ENCODE measurements around the gene ZPLD1. TPM values are rescaled to one million over a fixed set of nuclear protein-coding genes. Genes with fewer than 3 reads are reported as not detected.

The ZPLD1 gene
- total RNA-seq, 1 experiment from 2014 or later, result not detected

DNA sequence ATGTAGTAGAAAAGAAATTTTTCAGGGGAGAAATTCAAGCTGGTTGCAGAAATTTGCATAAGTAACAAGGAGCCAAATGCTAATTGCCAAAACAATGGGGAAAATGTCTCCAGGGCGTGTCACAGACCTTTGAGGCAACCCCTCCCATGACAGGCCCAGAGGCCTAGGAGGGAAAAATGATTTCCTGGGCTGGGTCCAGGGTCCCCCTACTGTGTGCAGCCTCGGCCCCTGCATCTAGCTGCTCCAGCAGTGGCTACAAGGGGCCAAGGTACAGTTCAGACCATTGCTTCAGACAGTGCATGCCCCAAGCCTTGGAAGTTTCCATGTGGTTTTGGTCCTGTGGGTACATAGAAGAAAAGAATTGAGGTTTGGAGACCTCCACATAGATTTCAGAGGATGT is 70.7 kb downstream of the ZPLD1 start:
- H3K79me1 ChIP-seq (ENCODE audit: insufficient read depth, low read depth, low read length, poor library complexity, severe bottlenecking), result no peaks in the 10 kb centered on the region
- no peak overlapping the region for H3T11ph ChIP-seq (ENCODE audit: low read length)
- no peaks in the 10 kb centered on the region for H3K79me2 ChIP-seq (ENCODE audit: insufficient read depth, low read length)
- no peak overlapping the region for H3K4ac ChIP-seq (ENCODE audit: low read depth, low read length)
- Mint-ChIP-seq H3K4me1 (peaks cover 1% of the 10 kb centered on the region in 2 experiments), H3K27ac (no peak overlapping the region), H3K27me3 (ENCODE audit: low read depth) (no peaks in the 10 kb centered on the region; the same call in 1 of the 2 replicates), H3K4me3 (no peak overlapping the region), H3K36me3 (ENCODE audit: insufficient read depth in 1 of 3, low read depth in 3 of 3) (peaks cover 5 to 18% (median 12%) of the 10 kb centered on the region in 3 experiments), H3K9me3 (peaks cover 17 to 18% of the 10 kb centered on the region in 2 experiments)
- H2BK15ac ChIP-seq (ENCODE audit: low read depth, low read length), result no peak overlapping the region
- no peak overlapping the region for H4K5ac ChIP-seq (ENCODE audit: insufficient read length, low read depth, low read length)
- H3K4me1 ChIP-seq (ENCODE audit: insufficient read depth, low read length), result no peaks in the 10 kb centered on the region
- H2BK120ac ChIP-seq (ENCODE audit: low read depth, low read length, poor library complexity, severe bottlenecking), result no peak overlapping the region
- H3K14ac ChIP-seq (ENCODE audit: insufficient read depth, low read length), result no peak overlapping the region
- no peak overlapping the region for H2BK12ac ChIP-seq (ENCODE audit: insufficient read length, low read depth, low read length)
- H3K9me3 ChIP-seq (ENCODE audit: control insufficient read depth, low read depth, low read length), result no peaks in the 10 kb centered on the region
- H3K23ac ChIP-seq (ENCODE audit: insufficient read length, low read depth, low read length), result no peak overlapping the region
- H4K8ac ChIP-seq (replicated peaks; ENCODE audit: insufficient read length, low read depth, low read length), result no peak overlapping the region
- H3K18ac ChIP-seq (ENCODE audit: insufficient read length, low read depth, low read length), result no peak overlapping the region
- no peak overlapping the region for H2BK20ac ChIP-seq (ENCODE audit: low read depth, low read length, poor library complexity, severe bottlenecking)
- no peak overlapping the region for H2AFZ ChIP-seq (ENCODE audit: low read length)
- H2BK5ac ChIP-seq (ENCODE audit: insufficient read length, low read length), result no peak overlapping the region
- no peak overlapping the region for H2AK5ac ChIP-seq (ENCODE audit: insufficient read length, low read length)
- no peaks in the 10 kb centered on the region for H4K20me1 ChIP-seq (ENCODE audit: control insufficient read depth, insufficient read depth, insufficient read length)
- no peaks in the 10 kb centered on the region for H3K27me3 ChIP-seq (ENCODE audit: insufficient read depth, low read length)
- DNase-seq, result no peak
- H3K4me2 ChIP-seq (ENCODE audit: insufficient read depth, insufficient read length, low read length), result no peak overlapping the region
- no peak overlapping the region for H3K56ac ChIP-seq (ENCODE audit: insufficient read length, low read depth, low read length)
- no peak overlapping the region for H3K9ac ChIP-seq (ENCODE audit: extremely low read depth, insufficient read length, low read length)
- WGBS (ENCODE audit: extremely low coverage, insufficient read length, low lambda C conversion rate), result no CpG with 5 or more reads among the region's 2 CpGs
- H3K23me2 ChIP-seq (ENCODE audit: insufficient read length, low read depth, low read length, poor library complexity, severe bottlenecking), result no peaks in the 10 kb centered on the region
- TF ChIP-seq, protein P1, sequence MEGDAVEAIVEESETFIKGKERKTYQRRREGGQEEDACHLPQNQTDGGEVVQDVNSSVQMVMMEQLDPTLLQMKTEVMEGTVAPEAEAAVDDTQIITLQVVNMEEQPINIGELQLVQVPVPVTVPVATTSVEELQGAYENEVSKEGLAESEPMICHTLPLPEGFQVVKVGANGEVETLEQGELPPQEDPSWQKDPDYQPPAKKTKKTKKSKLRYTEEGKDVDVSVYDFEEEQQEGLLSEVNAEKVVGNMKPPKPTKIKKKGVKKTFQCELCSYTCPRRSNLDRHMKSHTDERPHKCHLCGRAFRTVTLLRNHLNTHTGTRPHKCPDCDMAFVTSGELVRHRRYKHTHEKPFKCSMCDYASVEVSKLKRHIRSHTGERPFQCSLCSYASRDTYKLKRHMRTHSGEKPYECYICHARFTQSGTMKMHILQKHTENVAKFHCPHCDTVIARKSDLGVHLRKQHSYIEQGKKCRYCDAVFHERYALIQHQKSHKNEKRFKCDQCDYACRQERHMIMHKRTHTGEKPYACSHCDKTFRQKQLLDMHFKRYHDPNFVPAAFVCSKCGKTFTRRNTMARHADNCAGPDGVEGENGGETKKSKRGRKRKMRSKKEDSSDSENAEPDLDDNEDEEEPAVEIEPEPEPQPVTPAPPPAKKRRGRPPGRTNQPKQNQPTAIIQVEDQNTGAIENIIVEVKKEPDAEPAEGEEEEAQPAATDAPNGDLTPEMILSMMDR (conservative IDR thresholded peaks at IDR 0.05), result no peak
- H4K91ac ChIP-seq (ENCODE audit: insufficient read length, low read depth, low read length), result no peak overlapping the region
- no peak overlapping the region for H3K27ac ChIP-seq (ENCODE audit: insufficient read length, low read depth, low read length)

Measured in H9 (cell line).